WTC11 (cell line): ENCODE results near the gene CTDSPL. TPM values are rescaled to one million over a fixed set of nuclear protein-coding genes. Genes with fewer than 3 reads are reported as not detected.

Source experiments
- ATAC-seq: fragments of 200-7000 bp; cut with Tn5 transposase; 2 replicates; pipeline ENCODE4 v1.10.0; 2021; ENCODE audit warnings: mild to moderate bottlenecking, moderate library complexity
- CTCF ChIA-PET: fragments of 300-600 bp; sonication (Branson Sonifier 250); formaldehyde crosslinking; loops from one replicate; lab custom pipeline; 2021; ENCODE audit warnings: antibody characterized with exemption; lab: Charles Lee
- POLR2A ChIA-PET: fragments of 350-600 bp; sonication (Branson Sonifier 250); formaldehyde crosslinking; loops from one replicate; lab custom pipeline; 2021; ENCODE audit warnings: antibody characterized with exemption; lab: Charles Lee
- DNase-seq: peaks from one replicate; pipeline ENCODE4 v3.0.0; 2021; ENCODE audit warnings: low spot score
- H3K27ac Mint-ChIP-seq: 2 replicates; pipeline ENCODE4 v1.8.0; 2021; ENCODE audit warnings: mixed read lengths
- H3K27me3 Mint-ChIP-seq: 2 replicates; pipeline ENCODE4 v1.8.0; 2021; ENCODE audit warnings: low read depth, mild to moderate bottlenecking, moderate library complexity, mixed read lengths
- H3K36me3 Mint-ChIP-seq: 2 replicates; pipeline ENCODE4 v1.8.0; 2021; ENCODE audit warnings: mixed read lengths
- H3K4me1 Mint-ChIP-seq: 2 replicates; pipeline ENCODE4 v1.8.0; 2022; ENCODE audit warnings: mixed read lengths
- H3K4me3 Mint-ChIP-seq: 2 replicates; pipeline ENCODE4 v1.8.0; 2021; ENCODE audit warnings: mild to moderate bottlenecking, moderate library complexity, mixed read lengths
- H3K9me3 Mint-ChIP-seq: 2 replicates; pipeline ENCODE4 v1.8.0; 2021; ENCODE audit warnings: mixed read lengths
- ATF6 ChIP-seq: sonication (generic); formaldehyde crosslinking; IDR thresholded peaks from 2 replicates; pipeline ENCODE4 v1.8.1; 2023; ENCODE audit warnings: mild to moderate bottlenecking, missing genetic modification reagents
- CREM ChIP-seq: sonication (generic); formaldehyde crosslinking; IDR thresholded peaks from 2 replicates; pipeline ENCODE4 v1.8.1; 2022; ENCODE audit warnings: mild to moderate bottlenecking, missing genetic modification reagents, moderate library complexity
- ERG ChIP-seq: fragments of 250-450 bp; sonication (Bioruptor Pico); IDR thresholded peaks from 2 replicates; pipeline ENCODE4 v1.8.0; 2021; ENCODE audit warnings: mild to moderate bottlenecking
- FOXP1 ChIP-seq: sonication (generic); formaldehyde crosslinking; IDR thresholded peaks from 2 replicates; pipeline ENCODE4 v1.8.0; 2022; ENCODE audit warnings: missing genetic modification reagents, mild to moderate bottlenecking, moderate library complexity, borderline replicate concordance
- GABPB1 ChIP-seq: sonication (generic); formaldehyde crosslinking; IDR thresholded peaks from 2 replicates; pipeline ENCODE4 v1.8.1; 2023; ENCODE audit warnings: mild to moderate bottlenecking, missing genetic modification reagents
- GTF2I ChIP-seq: fragments of 250-450 bp; sonication (Bioruptor Pico); conservative IDR thresholded peaks from 2 replicates; pipeline ENCODE4 v1.4.0; 2021; ENCODE audit warnings: mild to moderate bottlenecking
- HMGXB4 ChIP-seq: sonication (generic); formaldehyde crosslinking; IDR thresholded peaks from 2 replicates; pipeline ENCODE4 v1.8.1; 2023; ENCODE audit warnings: mild to moderate bottlenecking, moderate library complexity, missing genetic modification reagents
- IRF1 ChIP-seq: sonication (generic); formaldehyde crosslinking; IDR thresholded peaks from 2 replicates; pipeline ENCODE4 v1.8.0; 2023; ENCODE audit warnings: missing genetic modification reagents
- MAX ChIP-seq: sonication (generic); formaldehyde crosslinking; IDR thresholded peaks from 2 replicates; pipeline ENCODE4 v1.8.0; 2022; ENCODE audit warnings: mild to moderate bottlenecking, missing genetic modification reagents
- MXD4 ChIP-seq: fragments of 250-450 bp; sonication (Bioruptor Pico); IDR thresholded peaks from 2 replicates; pipeline ENCODE4 v1.8.0; 2021; ENCODE audit warnings: mild to moderate bottlenecking, moderate library complexity, borderline replicate concordance
- NFYB ChIP-seq: sonication (generic); formaldehyde crosslinking; conservative IDR thresholded peaks from 2 replicates; pipeline ENCODE4 v1.8.0; 2022; ENCODE audit warnings: low read depth, missing genetic modification reagents
- PREB ChIP-seq: sonication (generic); formaldehyde crosslinking; IDR thresholded peaks from 2 replicates; pipeline ENCODE4 v1.8.1; 2022; ENCODE audit warnings: mild to moderate bottlenecking, missing genetic modification reagents, moderate library complexity, borderline replicate concordance
- SMAD3 ChIP-seq: sonication (generic); formaldehyde crosslinking; IDR thresholded peaks from 2 replicates; pipeline ENCODE4 v1.8.0; 2022; ENCODE audit warnings: missing genetic modification reagents, mild to moderate bottlenecking, borderline replicate concordance
- SOX15 ChIP-seq: fragments of 250-450 bp; sonication (Bioruptor Pico); IDR thresholded peaks from 2 replicates; pipeline ENCODE4 v1.9.0; 2021; ENCODE audit warnings: mild to moderate bottlenecking
- TEAD1 ChIP-seq: sonication (generic); formaldehyde crosslinking; IDR thresholded peaks from 2 replicates; pipeline ENCODE4 v1.8.0; 2022; ENCODE audit warnings: mild to moderate bottlenecking, missing genetic modification reagents
- TP53 ChIP-seq: sonication (generic); formaldehyde crosslinking; IDR thresholded peaks from 2 replicates; pipeline ENCODE4 v1.8.1; 2023; ENCODE audit warnings: mild to moderate bottlenecking, missing genetic modification reagents
- ZNF138 ChIP-seq: sonication (generic); formaldehyde crosslinking; conservative IDR thresholded peaks from 2 replicates; pipeline ENCODE4 v1.8.1; 2022; ENCODE audit warnings: mild to moderate bottlenecking, moderate library complexity, missing genetic modification reagents
- ZNF423 ChIP-seq: fragments of 250-450 bp; sonication (Bioruptor Pico); IDR thresholded peaks from 2 replicates; pipeline ENCODE4 v2.1.2; 2022; ENCODE audit warnings: mild to moderate bottlenecking, moderate library complexity
- total RNA-seq: library from RNA; stranded (reverse); gene quantifications from 3 replicates; pipeline ENCODE4 v1.2.3, GENCODE V29; 2021

CTDSPL gene
- total RNA-seq, 1 experiment from 2014 or later, result 41.2 TPM

- CTCF ChIA-PET, result interaction anchor here (0.7 to 2.5 kb wide), 4 partner anchors 12 to 125 kb away, joined by 3 to 17 read pairs (median 6); no protein-coding TSS in a partner anchor
- no peak for ATAC-seq
Measured at GRCh38 chr3:37979541-37980461, 118.1 kb downstream of the CTDSPL start.

More at GRCh38 chr3:37979541-37980461, 118.1 kb downstream of the CTDSPL start:
- DNase-seq, result no peak
- H3K27me3 Mint-ChIP-seq, result no peaks in the 10 kb centered on the region
- no peak overlapping the region for H3K27ac Mint-ChIP-seq
- POLR2A ChIA-PET, result interaction anchor here (0.7 kb wide), 1 partner anchor 24 kb away, joined by 7 read pairs; no protein-coding TSS in a partner anchor
- TF ChIP-seq HMGXB4 (CRISPR knock-in tag), result no peak
- TF ChIP-seq SOX15 (CRISPR knock-in tag), result no peak
- no peak for TF ChIP-seq ERG (CRISPR knock-in tag)
- no peak for TF ChIP-seq MXD4 (CRISPR knock-in tag)
- TF ChIP-seq ATF6 (CRISPR knock-in tag), result no peak
- no peak for TF ChIP-seq TEAD1
- TF ChIP-seq FOXP1 (CRISPR knock-in tag), result no peak
- TF ChIP-seq CREM (CRISPR knock-in tag), result no peak
- no peak for TF ChIP-seq TP53 (CRISPR knock-in tag)
- no peak for TF ChIP-seq ZNF423 (CRISPR knock-in tag)
- TF ChIP-seq SMAD3 (CRISPR knock-in tag), result no peak
- no peak for TF ChIP-seq GABPB1 (CRISPR knock-in tag)
- TF ChIP-seq IRF1 (CRISPR knock-in tag), result no peak
- no peak for TF ChIP-seq NFYB (CRISPR knock-in tag)
- no peak for TF ChIP-seq PREB
- TF ChIP-seq MAX (CRISPR knock-in tag), result no peak
- no peak for TF ChIP-seq GTF2I
- no peak for TF ChIP-seq ZNF138 (CRISPR knock-in tag)
- no peaks in the 10 kb centered on the region for H3K9me3 Mint-ChIP-seq
- peaks cover 8% of the 10 kb centered on the region for H3K4me1 Mint-ChIP-seq
- peaks cover 5% of the 10 kb centered on the region for H3K36me3 Mint-ChIP-seq
- H3K4me3 Mint-ChIP-seq, result no peak overlapping the region
